Measurements from ENCODE around the gene KCNAB2.

Gene KCNAB2

GRCh38 chr1:6121651-6122370 is 76.1 kb downstream of the KCNAB2 start:
- no peaks in the 10 kb centered on the region for H3K4me1 ChIP-seq (ENCODE audit: insufficient read depth, low read length)
- H3K36me3 ChIP-seq (ENCODE audit: insufficient read depth, low read depth, low read length): no peaks in the 10 kb centered on the region
- no peak overlapping the region for H3K4me3 ChIP-seq (ENCODE audit: low read length)
- no peak overlapping the region for H3K27ac ChIP-seq (ENCODE audit: low read length)
- H3K9ac ChIP-seq (ENCODE audit: low read depth, low read length): no peak overlapping the region
- H3K27me3 ChIP-seq (ENCODE audit: insufficient read depth, low read length): peaks cover 1% of the 10 kb centered on the region; the same call in 1 of the 2 replicates
- H3K9me3 ChIP-seq (ENCODE audit: insufficient read depth, low read depth, low read length): no peaks in the 10 kb centered on the region

GRCh38 chr1:6123083-6123482 is 77.4 kb downstream of the KCNAB2 start:
- H3K27ac ChIP-seq (ENCODE audit: low read length): no peak overlapping the region
- no peak overlapping the region for H3K9ac ChIP-seq (ENCODE audit: low read depth, low read length)
- no peak overlapping the region for H3K4me3 ChIP-seq (ENCODE audit: low read length)
- H3K27me3 ChIP-seq (ENCODE audit: insufficient read depth, low read length): peaks cover 12% of the 10 kb centered on the region
- no peaks in the 10 kb centered on the region for H3K9me3 ChIP-seq (ENCODE audit: insufficient read depth, low read depth, low read length)
- no peaks in the 10 kb centered on the region; the same call in 1 of the 2 replicates for H3K4me1 ChIP-seq (ENCODE audit: insufficient read depth, low read length)
- no peaks in the 10 kb centered on the region for H3K36me3 ChIP-seq (ENCODE audit: insufficient read depth, low read depth, low read length)

- no peaks in the 10 kb centered on the region for H3K9me3 ChIP-seq (ENCODE audit: insufficient read depth, low read depth, low read length)
- H3K9ac ChIP-seq (ENCODE audit: low read depth, low read length): no peak overlapping the region
- peaks cover 19% of the 10 kb centered on the region for H3K27me3 ChIP-seq (ENCODE audit: insufficient read depth, low read length)
- no peaks in the 10 kb centered on the region for H3K36me3 ChIP-seq (ENCODE audit: insufficient read depth, low read depth, low read length)
- no peaks in the 10 kb centered on the region; the same call in 1 of the 2 replicates for H3K4me1 ChIP-seq (ENCODE audit: insufficient read depth, low read length)
- no peak overlapping the region for H3K4me3 ChIP-seq (ENCODE audit: low read length)
- H3K27ac ChIP-seq (ENCODE audit: low read length): no peak overlapping the region
Measured at GRCh38 chr1:6123816-6124215, 78.1 kb downstream of the KCNAB2 start.

- Histone ChIP-seq H3K4me1 (ENCODE audit: insufficient read depth, low read length) (no peaks in the 10 kb centered on the region; the same call in 1 of the 2 replicates), H3K9me3 (ENCODE audit: insufficient read depth, low read depth, low read length) (no peaks in the 10 kb centered on the region), H3K27me3 (ENCODE audit: insufficient read depth, low read length) (peaks cover 23% of the 10 kb centered on the region), H3K9ac (ENCODE audit: low read depth, low read length) (no peak overlapping the region), H3K36me3 (ENCODE audit: insufficient read depth, low read depth, low read length) (no peaks in the 10 kb centered on the region), H3K4me3 (ENCODE audit: low read length) (no peak overlapping the region), H3K27ac (ENCODE audit: low read length) (no peak overlapping the region)
Measured at GRCh38 chr1:6124341-6124740, 78.7 kb downstream of the KCNAB2 start.

- no peaks in the 10 kb centered on the region; the same call in 1 of the 2 replicates for H3K4me1 ChIP-seq (ENCODE audit: insufficient read depth, low read length)
- no peak overlapping the region for H3K9ac ChIP-seq (ENCODE audit: low read depth, low read length)
- H3K36me3 ChIP-seq (ENCODE audit: insufficient read depth, low read depth, low read length): no peaks in the 10 kb centered on the region
- no peaks in the 10 kb centered on the region for H3K9me3 ChIP-seq (ENCODE audit: insufficient read depth, low read depth, low read length)
- peaks cover 23% of the 10 kb centered on the region for H3K27me3 ChIP-seq (ENCODE audit: insufficient read depth, low read length)
- no peak overlapping the region for H3K27ac ChIP-seq (ENCODE audit: low read length)
- H3K4me3 ChIP-seq (ENCODE audit: low read length): no peak overlapping the region
Measured at GRCh38 chr1:6124746-6125365, 79.2 kb downstream of the KCNAB2 start.

- Histone ChIP-seq H3K27me3 (ENCODE audit: insufficient read depth, low read length) (peaks cover 23% of the 10 kb centered on the region), H3K4me1 (ENCODE audit: insufficient read depth, low read length) (no peaks in the 10 kb centered on the region; the same call in 1 of the 2 replicates), H3K9ac (ENCODE audit: low read depth, low read length) (no peak overlapping the region)
Measured at GRCh38 chr1:6125366-6125765, 79.7 kb downstream of the KCNAB2 start.

GRCh38 chr1:6126028-6126427 is 80.3 kb downstream of the KCNAB2 start:
- no peaks in the 10 kb centered on the region; the same call in 1 of the 2 replicates for H3K4me1 ChIP-seq (ENCODE audit: insufficient read depth, low read length)
- no peaks in the 10 kb centered on the region for H3K36me3 ChIP-seq (ENCODE audit: insufficient read depth, low read depth, low read length)
- no peak overlapping the region for H3K4me3 ChIP-seq (ENCODE audit: low read length)
- no peaks in the 10 kb centered on the region for H3K9me3 ChIP-seq (ENCODE audit: insufficient read depth, low read depth, low read length)
- peaks cover 23% of the 10 kb centered on the region for H3K27me3 ChIP-seq (ENCODE audit: insufficient read depth, low read length)
- no peak overlapping the region for H3K9ac ChIP-seq (ENCODE audit: low read depth, low read length)
- no peak overlapping the region for H3K27ac ChIP-seq (ENCODE audit: low read length)

More at GRCh38 chr1:6125366-6125765, 79.7 kb downstream of the KCNAB2 start:
- Histone ChIP-seq H3K4me3 (ENCODE audit: low read length) (no peak overlapping the region), H3K36me3 (ENCODE audit: insufficient read depth, low read depth, low read length) (no peaks in the 10 kb centered on the region), H3K27ac (ENCODE audit: low read length) (no peak overlapping the region), H3K9me3 (ENCODE audit: insufficient read depth, low read depth, low read length) (no peaks in the 10 kb centered on the region)

GRCh38 chr1:6126521-6127067 is 80.9 kb downstream of the KCNAB2 start:
- no peaks in the 10 kb centered on the region for H3K9me3 ChIP-seq (ENCODE audit: insufficient read depth, low read depth, low read length)
- H3K9ac ChIP-seq (ENCODE audit: low read depth, low read length): no peak overlapping the region
- H3K27ac ChIP-seq (ENCODE audit: low read length): no peak overlapping the region
- no peak overlapping the region for H3K4me3 ChIP-seq (ENCODE audit: low read length)
- no peaks in the 10 kb centered on the region for H3K36me3 ChIP-seq (ENCODE audit: insufficient read depth, low read depth, low read length)
- H3K27me3 ChIP-seq (ENCODE audit: insufficient read depth, low read length): peaks cover 23% of the 10 kb centered on the region
- H3K4me1 ChIP-seq (ENCODE audit: insufficient read depth, low read length): no peaks in the 10 kb centered on the region; the same call in 1 of the 2 replicates

GRCh38 chr1:6127587-6128163 is 82.0 kb downstream of the KCNAB2 start:
- Histone ChIP-seq H3K9me3 (ENCODE audit: insufficient read depth, low read depth, low read length) (0 out of 2 replicates have a peak, but pooled peaks cover 5% of the 10 kb centered on the region), H3K27ac (ENCODE audit: low read length) (no peak overlapping the region), H3K27me3 (ENCODE audit: insufficient read depth, low read length) (peaks cover 23% of the 10 kb centered on the region), H3K4me1 (ENCODE audit: insufficient read depth, low read length) (no peaks in the 10 kb centered on the region; the same call in 1 of the 2 replicates), H3K4me3 (ENCODE audit: low read length) (peak overlapping the region; percentile 56; the same call in 1 of the 2 replicates), H3K9ac (ENCODE audit: low read depth, low read length) (no peak overlapping the region), H3K36me3 (ENCODE audit: insufficient read depth, low read depth, low read length) (no peaks in the 10 kb centered on the region)

GRCh38 chr1:6128276-6129081 is 82.8 kb downstream of the KCNAB2 start:
- 0 out of 2 replicates have a peak, but pooled peaks cover 5% of the 10 kb centered on the region for H3K9me3 ChIP-seq (ENCODE audit: insufficient read depth, low read depth, low read length)
- H3K27me3 ChIP-seq (ENCODE audit: insufficient read depth, low read length): peaks cover 23% of the 10 kb centered on the region
- peak overlapping the region; percentile 56; the same call in 1 of the 2 replicates for H3K4me3 ChIP-seq (ENCODE audit: low read length)
- no peaks in the 10 kb centered on the region; the same call in 1 of the 2 replicates for H3K4me1 ChIP-seq (ENCODE audit: insufficient read depth, low read length)
- no peaks in the 10 kb centered on the region for H3K36me3 ChIP-seq (ENCODE audit: insufficient read depth, low read depth, low read length)
- no peak overlapping the region for H3K27ac ChIP-seq (ENCODE audit: low read length)
- no peak overlapping the region for H3K9ac ChIP-seq (ENCODE audit: low read depth, low read length)

- Histone ChIP-seq H3K9ac (ENCODE audit: low read depth, low read length) (no peak overlapping the region), H3K4me3 (ENCODE audit: low read length) (no peak overlapping the region), H3K36me3 (ENCODE audit: insufficient read depth, low read depth, low read length) (no peaks in the 10 kb centered on the region), H3K27me3 (ENCODE audit: insufficient read depth, low read length) (peaks cover 23% of the 10 kb centered on the region), H3K4me1 (ENCODE audit: insufficient read depth, low read length) (no peaks in the 10 kb centered on the region; the same call in 1 of the 2 replicates), H3K9me3 (ENCODE audit: insufficient read depth, low read depth, low read length) (0 out of 2 replicates have a peak, but pooled peaks cover 5% of the 10 kb centered on the region), H3K27ac (ENCODE audit: low read length) (no peak overlapping the region)
Measured at GRCh38 chr1:6129313-6129712, 83.6 kb downstream of the KCNAB2 start.
